ENCODE data around the gene TRPM3.

GRCh38 chr9:71036501-71036900, 84.9 kb downstream of the TRPM3 start:
- no peak for TF ChIP-seq POLR2AphosphoS5 (IDR thresholded peaks at IDR 0.05)
- TF ChIP-seq, protein P1, sequence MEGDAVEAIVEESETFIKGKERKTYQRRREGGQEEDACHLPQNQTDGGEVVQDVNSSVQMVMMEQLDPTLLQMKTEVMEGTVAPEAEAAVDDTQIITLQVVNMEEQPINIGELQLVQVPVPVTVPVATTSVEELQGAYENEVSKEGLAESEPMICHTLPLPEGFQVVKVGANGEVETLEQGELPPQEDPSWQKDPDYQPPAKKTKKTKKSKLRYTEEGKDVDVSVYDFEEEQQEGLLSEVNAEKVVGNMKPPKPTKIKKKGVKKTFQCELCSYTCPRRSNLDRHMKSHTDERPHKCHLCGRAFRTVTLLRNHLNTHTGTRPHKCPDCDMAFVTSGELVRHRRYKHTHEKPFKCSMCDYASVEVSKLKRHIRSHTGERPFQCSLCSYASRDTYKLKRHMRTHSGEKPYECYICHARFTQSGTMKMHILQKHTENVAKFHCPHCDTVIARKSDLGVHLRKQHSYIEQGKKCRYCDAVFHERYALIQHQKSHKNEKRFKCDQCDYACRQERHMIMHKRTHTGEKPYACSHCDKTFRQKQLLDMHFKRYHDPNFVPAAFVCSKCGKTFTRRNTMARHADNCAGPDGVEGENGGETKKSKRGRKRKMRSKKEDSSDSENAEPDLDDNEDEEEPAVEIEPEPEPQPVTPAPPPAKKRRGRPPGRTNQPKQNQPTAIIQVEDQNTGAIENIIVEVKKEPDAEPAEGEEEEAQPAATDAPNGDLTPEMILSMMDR (IDR thresholded peaks at IDR 0.05 in 8 of 11, conservative IDR thresholded peaks at IDR 0.05 in 3 of 11), result no peak
- TF ChIP-seq POLR2A (IDR thresholded peaks at IDR 0.05), result no peak

Data from spleen (tissue), 7 donors.